Measurements from ENCODE around the gene KRTDAP. TPM values are rescaled to one million over a fixed set of nuclear protein-coding genes. Genes with fewer than 3 reads are reported as not detected.

KRTDAP gene
- polyA plus RNA-seq, 1 donor (not counting 4 experiments of a cell fraction or from before 2014, with no cell fraction given) = 85.4 TPM

GRCh38 chr19:35518313-35518712 is 28.0 kb upstream of the KRTDAP start:
- TF ChIP-seq, protein P1, sequence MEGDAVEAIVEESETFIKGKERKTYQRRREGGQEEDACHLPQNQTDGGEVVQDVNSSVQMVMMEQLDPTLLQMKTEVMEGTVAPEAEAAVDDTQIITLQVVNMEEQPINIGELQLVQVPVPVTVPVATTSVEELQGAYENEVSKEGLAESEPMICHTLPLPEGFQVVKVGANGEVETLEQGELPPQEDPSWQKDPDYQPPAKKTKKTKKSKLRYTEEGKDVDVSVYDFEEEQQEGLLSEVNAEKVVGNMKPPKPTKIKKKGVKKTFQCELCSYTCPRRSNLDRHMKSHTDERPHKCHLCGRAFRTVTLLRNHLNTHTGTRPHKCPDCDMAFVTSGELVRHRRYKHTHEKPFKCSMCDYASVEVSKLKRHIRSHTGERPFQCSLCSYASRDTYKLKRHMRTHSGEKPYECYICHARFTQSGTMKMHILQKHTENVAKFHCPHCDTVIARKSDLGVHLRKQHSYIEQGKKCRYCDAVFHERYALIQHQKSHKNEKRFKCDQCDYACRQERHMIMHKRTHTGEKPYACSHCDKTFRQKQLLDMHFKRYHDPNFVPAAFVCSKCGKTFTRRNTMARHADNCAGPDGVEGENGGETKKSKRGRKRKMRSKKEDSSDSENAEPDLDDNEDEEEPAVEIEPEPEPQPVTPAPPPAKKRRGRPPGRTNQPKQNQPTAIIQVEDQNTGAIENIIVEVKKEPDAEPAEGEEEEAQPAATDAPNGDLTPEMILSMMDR (optimal IDR thresholded peaks at IDR 0.05 in 1 of 3, IDR thresholded peaks at IDR 0.05 in 1 of 3, conservative IDR thresholded peaks at IDR 0.05 in 1 of 3; ENCODE audit: extremely low read depth in 1 of 3, insufficient read depth in 2 of 3, low read length in 3 of 3) = no peak
- no peak for TF ChIP-seq EZH2 (IDR thresholded peaks at IDR 0.05; ENCODE audit: low read length)
- peaks cover 5% of the 10 kb centered on the region for H3K27me3 ChIP-seq (ENCODE audit: control insufficient read depth, extremely low read depth, insufficient read depth, low read length)
- no peak overlapping the region for H2AFZ ChIP-seq (ENCODE audit: control insufficient read depth, low read length)

GRCh38 chr19:35517342-35517741 is 27.1 kb upstream of the KRTDAP start:
- no peak for TF ChIP-seq EZH2 (IDR thresholded peaks at IDR 0.05; ENCODE audit: low read length)
- TF ChIP-seq, protein P1 (optimal IDR thresholded peaks at IDR 0.05 in 1 of 3, IDR thresholded peaks at IDR 0.05 in 1 of 3, conservative IDR thresholded peaks at IDR 0.05 in 1 of 3; ENCODE audit: extremely low read depth in 1 of 3, insufficient read depth in 2 of 3, low read length in 3 of 3) = no peak
- DNase-seq (ENCODE audit: low read depth, low spot score) = no peak
- FAIRE-seq = no peak
- Histone ChIP-seq H3K27ac (ENCODE audit: control insufficient read depth, insufficient read depth, low read length) (no peak overlapping the region), H3K9ac (ENCODE audit: control insufficient read depth, extremely low read depth, insufficient read depth, low read length) (no peak overlapping the region), H3K9me3 (ENCODE audit: control insufficient read depth, low read depth, low read length) (no peaks in the 10 kb centered on the region), H3K4me1 (ENCODE audit: control insufficient read depth, extremely low read depth, insufficient read depth, low read length) (peaks cover 20% of the 10 kb centered on the region), H2AFZ (ENCODE audit: control insufficient read depth, low read length) (no peak overlapping the region), H3K36me3 (ENCODE audit: control insufficient read depth in 2 of 2, extremely low read depth in 1 of 2, insufficient read depth in 2 of 2, low read length in 2 of 2) (no peaks in the 10 kb centered on the region), H4K20me1 (ENCODE audit: control insufficient read depth, extremely low read depth, insufficient read depth, low read length) (no peaks in the 10 kb centered on the region), H3K79me2 (ENCODE audit: control insufficient read depth, insufficient read depth, low read length) (no peaks in the 10 kb centered on the region), H3K4me3 (ENCODE audit: control insufficient read depth in 2 of 3, extremely low read depth in 1 of 3, insufficient read depth in 2 of 3, low read depth in 1 of 3, low read length in 3 of 3) (no peak overlapping the region), H3K4me2 (ENCODE audit: control insufficient read depth, extremely low read depth, insufficient read depth, low read depth, low read length) (no peak overlapping the region), H3K9me1 (ENCODE audit: control insufficient read depth, extremely low read depth, insufficient read depth, low read length) (no peaks in the 10 kb centered on the region), H3K27me3 (ENCODE audit: control insufficient read depth, extremely low read depth, insufficient read depth, low read length) (peaks cover 5% of the 10 kb centered on the region)
- dilution Hi-C loops (cut with MboI; ENCODE audit: extremely low pct_ligation_motif_present, low sequenced_read_pairs) = no loop called here

More at GRCh38 chr19:35518313-35518712, 28.0 kb upstream of the KRTDAP start:
- Histone ChIP-seq H3K36me3 (ENCODE audit: control insufficient read depth in 2 of 2, extremely low read depth in 1 of 2, insufficient read depth in 2 of 2, low read length in 2 of 2) (no peaks in the 10 kb centered on the region), H3K27ac (ENCODE audit: control insufficient read depth, insufficient read depth, low read length) (peak overlapping the region; percentile 8), H3K4me2 (ENCODE audit: control insufficient read depth, extremely low read depth, insufficient read depth, low read depth, low read length) (no peak overlapping the region), H4K20me1 (ENCODE audit: control insufficient read depth, extremely low read depth, insufficient read depth, low read length) (no peaks in the 10 kb centered on the region), H3K4me1 (ENCODE audit: control insufficient read depth, extremely low read depth, insufficient read depth, low read length) (peaks cover 20% of the 10 kb centered on the region), H3K9ac (ENCODE audit: control insufficient read depth, extremely low read depth, insufficient read depth, low read length) (no peak overlapping the region), H3K9me1 (ENCODE audit: control insufficient read depth, extremely low read depth, insufficient read depth, low read length) (no peaks in the 10 kb centered on the region), H3K79me2 (ENCODE audit: control insufficient read depth, insufficient read depth, low read length) (no peaks in the 10 kb centered on the region), H3K4me3 (ENCODE audit: control insufficient read depth in 2 of 3, extremely low read depth in 1 of 3, insufficient read depth in 2 of 3, low read depth in 1 of 3, low read length in 3 of 3) (no peak overlapping the region), H3K9me3 (ENCODE audit: control insufficient read depth, low read depth, low read length) (no peaks in the 10 kb centered on the region)
- FAIRE-seq (peak; percentile 89), DNase-seq (ENCODE audit: low read depth, low spot score) (no peak)
- dilution Hi-C loops (cut with MboI; ENCODE audit: extremely low pct_ligation_motif_present, low sequenced_read_pairs) = no loop called here

Data from keratinocyte (primary cell).